ENCODE results near the gene SLC25A17.
A peak's percentile ranks its signal among the peaks of the same experiment; 100 is the strongest.
"Not testable (repeated sequence)": the region's sequence is repeated elsewhere in the genome, so short reads cannot be mapped to it uniquely, and the experiment has no call there.

Gene SLC25A17

GRCh38 chr22:40727070-40727963 is 91.8 kb downstream of the SLC25A17 start:
- peak overlapping the region; percentile 30; the same call in 1 of the 2 replicates for H3K27ac ChIP-seq
- no peak for TF ChIP-seq POLR2AphosphoS5 (IDR thresholded peaks at IDR 0.05; ENCODE audit: borderline replicate concordance, low read depth, low read length)
- TF ChIP-seq EZH2 (IDR thresholded peaks at IDR 0.05), result no peak
- TF ChIP-seq FOXP2 (optimal IDR thresholded peaks at IDR 0.05; ENCODE audit: control extremely low read depth, extremely low read length, insufficient read depth), result no peak
- peak overlapping the region; percentile 26 for H3K9ac ChIP-seq (ENCODE audit: insufficient read length)
- no peak for DNase-seq (ENCODE audit: low read depth, low spot score)
- H3K9me3 ChIP-seq (ENCODE audit: low read depth, low read length), result peaks cover 4% of the 10 kb centered on the region; the same call in 1 of the 2 replicates
- H3K36me3 ChIP-seq (ENCODE audit: insufficient read depth, low read length), result no peaks in the 10 kb centered on the region
- H3K4me3 ChIP-seq, result no peak overlapping the region

DNA sequence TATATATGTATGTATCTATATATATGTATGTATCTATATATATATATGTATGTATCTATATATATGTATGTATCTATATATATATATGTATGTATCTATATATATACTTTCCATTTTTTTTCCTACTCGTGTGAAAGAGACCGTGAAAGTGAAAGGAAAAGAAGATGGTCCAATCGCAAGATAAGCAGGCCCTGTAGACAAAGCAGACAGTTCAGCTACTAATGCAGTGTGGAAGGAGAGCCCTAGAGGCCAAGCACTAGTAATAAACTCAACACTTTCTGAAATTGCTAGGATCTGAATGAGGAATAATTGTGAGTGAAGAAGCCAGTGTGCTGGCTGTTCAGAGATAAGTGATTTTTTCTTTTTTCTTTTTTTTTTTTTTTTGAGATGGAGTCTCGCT is 92.6 kb downstream of the SLC25A17 start:
- Histone ChIP-seq H3K36me3 (ENCODE audit: insufficient read depth, low read length) (no peaks in the 10 kb centered on the region), H3K27ac (no peak overlapping the region), H3K9ac (ENCODE audit: insufficient read length) (no peak overlapping the region), H3K4me3 (no peak overlapping the region), H3K9me3 (ENCODE audit: low read depth, low read length) (peaks cover 4% of the 10 kb centered on the region; the same call in 1 of the 2 replicates)
- TF ChIP-seq FOXP2 (optimal IDR thresholded peaks at IDR 0.05; ENCODE audit: control extremely low read depth, extremely low read length, insufficient read depth), result no peak
- TF ChIP-seq POLR2AphosphoS5 (IDR thresholded peaks at IDR 0.05; ENCODE audit: borderline replicate concordance, low read depth, low read length), result no peak
- no peak for TF ChIP-seq EZH2 (IDR thresholded peaks at IDR 0.05)
- no peak for DNase-seq (ENCODE audit: low read depth, low spot score)

DNA sequence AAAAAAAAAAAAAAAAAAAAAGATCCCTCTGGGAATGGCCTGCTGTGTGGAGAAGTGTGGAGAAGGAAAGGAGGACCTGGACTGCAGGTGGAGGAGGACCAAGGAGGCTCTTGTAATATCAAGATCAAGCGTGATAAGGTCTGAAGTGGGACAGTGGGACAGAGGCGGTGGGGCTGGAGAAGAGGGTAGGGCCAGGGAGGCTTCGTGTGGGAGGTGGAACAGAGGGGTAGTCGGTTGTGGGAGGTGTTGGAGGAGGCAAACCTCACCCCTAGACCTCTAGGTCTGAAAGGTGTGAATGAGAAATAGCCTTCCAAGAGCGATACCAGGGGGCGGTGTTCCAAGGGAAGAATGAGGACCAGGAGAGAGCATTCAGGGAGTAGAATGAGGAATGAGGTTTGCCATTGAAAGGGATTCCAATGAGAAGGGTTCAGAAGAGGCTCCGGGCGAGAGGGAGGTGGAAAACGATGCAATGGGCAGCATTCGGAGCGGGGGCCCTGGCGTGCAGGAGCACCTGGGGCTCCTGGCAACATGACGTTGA is 95.7 kb downstream of the SLC25A17 start:
- H3K9ac ChIP-seq (ENCODE audit: insufficient read length), result no peak overlapping the region
- H3K4me3 ChIP-seq, result no peak overlapping the region
- H3K36me3 ChIP-seq (ENCODE audit: insufficient read depth, low read length), result no peaks in the 10 kb centered on the region
- no peaks in the 10 kb centered on the region for H3K9me3 ChIP-seq (ENCODE audit: low read depth, low read length)
- no peak for DNase-seq (ENCODE audit: low read depth, low spot score)
- TF ChIP-seq POLR2AphosphoS5 (IDR thresholded peaks at IDR 0.05; ENCODE audit: borderline replicate concordance, low read depth, low read length), result no peak
- TF ChIP-seq EZH2 (IDR thresholded peaks at IDR 0.05), result no peak
- no peak for TF ChIP-seq FOXP2 (optimal IDR thresholded peaks at IDR 0.05; ENCODE audit: control extremely low read depth, extremely low read length, insufficient read depth)
- no peak overlapping the region for H3K27ac ChIP-seq

DNA sequence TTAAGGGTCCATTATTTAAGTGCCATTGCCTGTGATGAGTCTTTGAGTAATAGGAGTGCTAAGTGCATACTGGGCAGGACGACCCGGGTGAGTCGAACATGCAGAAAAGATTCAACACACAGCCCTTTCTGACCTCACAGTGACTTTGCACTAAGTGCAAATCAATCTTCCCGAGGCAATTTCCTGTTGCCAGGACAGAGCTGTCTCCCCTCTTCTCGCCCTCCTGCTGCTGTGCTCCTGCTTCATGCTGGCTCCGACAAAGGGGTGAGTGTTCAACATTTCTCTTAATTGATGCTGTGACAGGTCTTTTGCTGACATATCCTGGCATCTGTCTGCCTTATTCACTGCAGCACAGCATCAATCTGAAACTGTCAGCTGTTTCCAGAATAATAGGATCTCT is 97.9 kb downstream of the SLC25A17 start:
- DNase-seq (ENCODE audit: low read depth, low spot score), result no peak
- Histone ChIP-seq H3K36me3 (ENCODE audit: insufficient read depth, low read length) (no peaks in the 10 kb centered on the region), H3K9ac (ENCODE audit: insufficient read length) (no peak overlapping the region), H3K27ac (no peak overlapping the region), H3K9me3 (ENCODE audit: low read depth, low read length) (no peaks in the 10 kb centered on the region), H3K4me3 (no peak overlapping the region)
- TF ChIP-seq POLR2AphosphoS5 (IDR thresholded peaks at IDR 0.05; ENCODE audit: borderline replicate concordance, low read depth, low read length) (no peak), EZH2 (IDR thresholded peaks at IDR 0.05) (no peak), FOXP2 (optimal IDR thresholded peaks at IDR 0.05; ENCODE audit: control extremely low read depth, extremely low read length, insufficient read depth) (no peak)

GRCh38 chr22:40720538-40721256 is 98.4 kb downstream of the SLC25A17 start:
- H3K9ac ChIP-seq (ENCODE audit: insufficient read length), result no peak overlapping the region
- H3K9me3 ChIP-seq (ENCODE audit: low read depth, low read length), result no peaks in the 10 kb centered on the region
- no peak for DNase-seq (ENCODE audit: low read depth, low spot score)
- H3K27ac ChIP-seq, result no peak overlapping the region
- TF ChIP-seq FOXP2 (optimal IDR thresholded peaks at IDR 0.05; ENCODE audit: control extremely low read depth, extremely low read length, insufficient read depth), result no peak
- no peak for TF ChIP-seq POLR2AphosphoS5 (IDR thresholded peaks at IDR 0.05; ENCODE audit: borderline replicate concordance, low read depth, low read length)
- no peaks in the 10 kb centered on the region for H3K36me3 ChIP-seq (ENCODE audit: insufficient read depth, low read length)
- no peak overlapping the region for H3K4me3 ChIP-seq

GRCh38 chr22:40720156-40720537 is 99.0 kb downstream of the SLC25A17 start:
- not testable (repeated sequence) for H3K9me3 ChIP-seq (ENCODE audit: low read depth, low read length); H3K9ac ChIP-seq (ENCODE audit: insufficient read length); H3K36me3 ChIP-seq (ENCODE audit: insufficient read depth, low read length); DNase-seq (ENCODE audit: low read depth, low spot score); H3K27ac ChIP-seq; H3K4me3 ChIP-seq

All from SK-N-MC (cell line).